GM19025 (cell line): ENCODE results near the gene MCM6.

ENCODE experiments used
- ATAC-seq: cut with Tn5 transposase; IDR thresholded peaks from one replicate; pipeline ENCODE4 v1.9.1; 2021; ENCODE audit warnings: mild to moderate bottlenecking, low read depth, moderate library complexity; ENCODE audit not compliant: unreplicated experiment

Gene MCM6

GRCh38 chr2:135791418-135792190 is 84.6 kb downstream of the MCM6 start:
- no peak for ATAC-seq

- ATAC-seq: no peak
Measured at GRCh38 chr2:135790423-135790822, 85.8 kb downstream of the MCM6 start.
